PC-3 (cell line): Measurements from ENCODE around the gene RPL29.

Source experiments
- EZH2 ChIP-seq: fragments of 300-600 bp; sonication (generic); IDR thresholded peaks from one replicate; pipeline ENCODE4 v1.6.1; 2017; ENCODE audit warnings: antibody characterized with exemption, mild to moderate bottlenecking, low read length; ENCODE audit not compliant: unreplicated experiment
- TF ChIP-seq, protein P1 (sequence below): fragments of 300-600 bp; sonication (generic); conservative IDR thresholded peaks from 2 replicates; pipeline ENCODE4 v1.5.1; 2017; ENCODE audit warnings: antibody characterized with exemption, low read depth, mild to moderate bottlenecking, low read length

DNA sequence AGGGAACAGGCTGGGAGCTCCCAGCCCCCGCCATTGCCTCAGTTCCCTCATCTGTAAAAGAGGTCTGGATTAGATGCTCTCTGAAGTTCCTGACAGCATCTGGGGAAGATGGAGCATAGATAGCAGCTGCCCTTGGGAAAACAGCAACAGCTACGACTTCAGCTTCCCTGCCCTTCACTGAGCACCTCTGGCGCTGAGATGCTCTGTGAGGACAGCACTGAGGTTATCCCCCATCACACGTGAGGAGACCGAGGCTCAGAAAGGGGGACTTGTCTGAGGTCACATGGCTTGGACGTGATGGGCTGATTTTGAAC lies 11.1 kb upstream of the RPL29 start:
- TF ChIP-seq, protein P1, sequence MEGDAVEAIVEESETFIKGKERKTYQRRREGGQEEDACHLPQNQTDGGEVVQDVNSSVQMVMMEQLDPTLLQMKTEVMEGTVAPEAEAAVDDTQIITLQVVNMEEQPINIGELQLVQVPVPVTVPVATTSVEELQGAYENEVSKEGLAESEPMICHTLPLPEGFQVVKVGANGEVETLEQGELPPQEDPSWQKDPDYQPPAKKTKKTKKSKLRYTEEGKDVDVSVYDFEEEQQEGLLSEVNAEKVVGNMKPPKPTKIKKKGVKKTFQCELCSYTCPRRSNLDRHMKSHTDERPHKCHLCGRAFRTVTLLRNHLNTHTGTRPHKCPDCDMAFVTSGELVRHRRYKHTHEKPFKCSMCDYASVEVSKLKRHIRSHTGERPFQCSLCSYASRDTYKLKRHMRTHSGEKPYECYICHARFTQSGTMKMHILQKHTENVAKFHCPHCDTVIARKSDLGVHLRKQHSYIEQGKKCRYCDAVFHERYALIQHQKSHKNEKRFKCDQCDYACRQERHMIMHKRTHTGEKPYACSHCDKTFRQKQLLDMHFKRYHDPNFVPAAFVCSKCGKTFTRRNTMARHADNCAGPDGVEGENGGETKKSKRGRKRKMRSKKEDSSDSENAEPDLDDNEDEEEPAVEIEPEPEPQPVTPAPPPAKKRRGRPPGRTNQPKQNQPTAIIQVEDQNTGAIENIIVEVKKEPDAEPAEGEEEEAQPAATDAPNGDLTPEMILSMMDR = no peak
- TF ChIP-seq EZH2 = no peak
